NCI-H146 (cell line): ENCODE data around the gene THBS4.
A peak's percentile ranks its signal among the peaks of the same experiment; 100 is the strongest.

ENCODE experiments used
- DNase-seq: peaks from one replicate; lab custom pipeline; 2025; lab: John Stamatoyannopoulos, UW

The THBS4 gene

GRCh38 chr5:80034962-80035821, at the start of gene THBS4:
THBS4 (plus strand) TSS chr5:80035348; CDS start chr5:80035538, 190 bp downstream.
- peak; percentile 14 for DNase-seq

GRCh38 chr5:79986260-79986659, 48.9 kb upstream of the THBS4 start:
- no peak for DNase-seq

- DNase-seq: no peak
Observed at GRCh38 chr5:79990205-79990597, 44.9 kb upstream of the THBS4 start.

- peak; percentile 93 for DNase-seq
Observed at GRCh38 chr5:79990598-79991507, 44.3 kb upstream of the THBS4 start, which contains the start of gene MTX3. MTX3 (minus strand) TSS chr5:79991262; CDS start chr5:79991238, 24 bp downstream.

- DNase-seq: no peak
Observed at GRCh38 chr5:79992891-79993657, 42.1 kb upstream of the THBS4 start.

- no peak for DNase-seq
Observed at GRCh38 chr5:79999722-80000121, 35.4 kb upstream of the THBS4 start.

GRCh38 chr5:80002677-80003076, 32.5 kb upstream of the THBS4 start:
- no peak for DNase-seq

GRCh38 chr5:80008995-80009765, 26.0 kb upstream of the THBS4 start:
- DNase-seq: no peak

GRCh38 chr5:80010754-80011392, 24.3 kb upstream of the THBS4 start:
- no peak for DNase-seq

GRCh38 chr5:80025069-80025468, 10.1 kb upstream of the THBS4 start:
- no peak for DNase-seq

GRCh38 chr5:80026841-80027240, 8.3 kb upstream of the THBS4 start:
- no peak for DNase-seq

- DNase-seq: no peak
Observed at GRCh38 chr5:80031109-80031508, 4.0 kb upstream of the THBS4 start.

GRCh38 chr5:80033513-80033912, 1.6 kb upstream of the THBS4 start:
- DNase-seq: no peak

- no peak for DNase-seq
Observed at GRCh38 chr5:80034559-80034958, 589 bp upstream of the THBS4 start.

- DNase-seq: no peak
Observed at GRCh38 chr5:80035839-80036238, 691 bp downstream of the THBS4 start.

GRCh38 chr5:80036615-80037014, 1.5 kb downstream of the THBS4 start:
- no peak for DNase-seq

- DNase-seq: no peak
Observed at GRCh38 chr5:80037366-80037765, 2.2 kb downstream of the THBS4 start.

GRCh38 chr5:80039650-80040049, 4.5 kb downstream of the THBS4 start:
- no peak for DNase-seq

GRCh38 chr5:80041527-80041926, 6.4 kb downstream of the THBS4 start:
- no peak for DNase-seq

GRCh38 chr5:80042330-80042729, 7.2 kb downstream of the THBS4 start:
- DNase-seq: no peak

- no peak for DNase-seq
Observed at GRCh38 chr5:80043187-80043586, 8.0 kb downstream of the THBS4 start.
